ENCODE data around the gene ACAT2. TPM values are rescaled to one million over a fixed set of nuclear protein-coding genes. Genes with fewer than 3 reads are reported as not detected.
"Not testable (repeated sequence)": the region's sequence is repeated elsewhere in the genome, so short reads cannot be mapped to it uniquely, and the experiment has no call there.

ACAT2 gene
- total RNA-seq, 1 experiment from 2014 or later = 78.8 TPM

- H3K9me3 ChIP-seq (replicated peaks); H3K4me3 ChIP-seq; DNase-seq; H3K27me3 ChIP-seq; H3K36me3 ChIP-seq; H3K4me1 ChIP-seq; H3K27ac ChIP-seq: not testable (repeated sequence)
These were observed 62.8 kb downstream of the ACAT2 start for GRCh38 chr6:159824690-159825089.

DNA sequence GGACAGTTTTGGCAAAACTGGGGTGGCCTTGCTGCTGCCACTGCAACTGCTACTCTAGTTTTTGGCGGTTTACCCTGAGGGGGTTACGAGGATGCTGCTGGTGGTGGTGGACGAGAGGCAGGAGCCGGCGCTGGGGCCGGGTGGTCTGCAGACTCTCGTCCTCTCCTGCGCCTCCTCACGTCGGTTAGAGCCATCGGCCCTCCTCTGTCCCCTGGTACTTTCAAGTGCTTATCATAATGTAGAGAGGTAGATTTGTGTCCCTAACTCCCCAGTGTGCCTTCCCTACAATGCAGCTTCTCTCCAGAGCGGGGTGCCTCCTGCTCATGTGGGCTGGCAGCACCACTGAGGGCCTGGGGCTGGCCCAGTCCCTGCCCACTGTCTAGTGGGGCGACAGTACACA is 64.2 kb downstream of the ACAT2 start:
- no peaks in the 10 kb centered on the region for H3K36me3 ChIP-seq
- 0 out of 2 replicates have a peak, but pooled peaks cover 4% of the 10 kb centered on the region for H3K4me1 ChIP-seq
- no peak overlapping the region for H3K27ac ChIP-seq
- no peak overlapping the region for H3K4me3 ChIP-seq
- no peak for DNase-seq
- no peaks in the 10 kb centered on the region for H3K9me3 ChIP-seq (replicated peaks)
- peaks cover 4% of the 10 kb centered on the region for H3K27me3 ChIP-seq

DNA sequence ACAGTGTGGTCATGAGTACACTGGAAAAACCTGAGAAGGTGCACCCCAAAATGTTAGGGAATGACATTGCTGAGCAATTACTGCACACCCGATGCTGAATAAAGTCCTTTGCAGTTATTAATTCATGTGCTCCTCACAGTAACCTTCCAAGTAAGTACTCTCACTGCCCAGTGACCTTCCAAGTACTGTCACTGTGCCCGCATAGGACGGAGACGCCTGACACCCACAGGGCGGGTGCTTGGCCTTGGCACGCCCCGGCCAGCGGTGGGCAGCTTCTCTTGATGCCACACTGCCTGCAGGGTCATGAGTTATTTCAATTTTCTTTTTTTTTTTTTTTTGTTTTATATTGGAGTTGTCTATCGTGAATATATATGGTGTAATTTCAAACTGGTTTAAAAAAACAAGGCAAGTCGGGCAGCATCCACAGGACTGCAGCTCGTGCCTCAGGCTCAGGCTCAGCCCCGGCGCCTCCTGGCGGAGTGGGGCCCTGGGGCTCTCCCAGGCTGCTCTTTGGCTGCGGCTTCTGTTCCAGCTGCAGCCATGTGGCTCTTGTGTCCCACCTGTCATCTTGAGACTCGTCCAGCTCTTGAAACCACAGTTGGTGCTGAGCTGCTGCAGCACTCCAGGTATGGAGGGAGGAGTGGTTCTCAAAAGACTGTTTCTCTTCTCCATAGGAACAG is 65.3 kb downstream of the ACAT2 start:
- Histone ChIP-seq H3K36me3 (no peaks in the 10 kb centered on the region), H3K9me3 (replicated peaks) (no peaks in the 10 kb centered on the region), H3K4me1 (0 out of 2 replicates have a peak, but pooled peaks cover 4% of the 10 kb centered on the region), H3K27me3 (peaks cover 4% of the 10 kb centered on the region), H3K27ac (no peak overlapping the region), H3K4me3 (no peak overlapping the region)
- peak; percentile 49 to 72 for DNase-seq

DNA sequence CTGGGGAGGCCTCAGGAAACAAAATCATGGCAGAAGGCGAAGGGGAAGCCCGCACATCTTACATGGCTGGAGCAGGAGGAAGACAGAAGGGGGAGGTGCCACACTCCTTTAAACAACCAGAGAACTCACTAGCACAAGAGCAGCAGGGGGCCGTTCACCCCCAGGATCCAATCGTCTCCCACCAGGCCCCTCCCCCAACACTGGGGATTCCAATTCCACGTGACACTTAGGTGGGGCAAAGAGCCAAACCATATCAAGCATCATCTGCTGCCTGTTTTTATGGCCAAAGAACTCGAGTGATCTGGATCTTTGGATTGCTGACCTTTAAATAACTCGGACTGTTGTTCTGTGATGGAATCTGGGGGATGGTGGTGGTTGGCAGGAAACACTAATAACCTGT is 66.2 kb downstream of the ACAT2 start:
- Histone ChIP-seq H3K27ac (no peak overlapping the region), H3K9me3 (replicated peaks) (no peaks in the 10 kb centered on the region), H3K36me3 (no peaks in the 10 kb centered on the region), H3K27me3 (peaks cover 4% of the 10 kb centered on the region), H3K4me3 (no peak overlapping the region), H3K4me1 (0 out of 2 replicates have a peak, but pooled peaks cover 4% of the 10 kb centered on the region)
- peak in 1 of 2 experiments; percentile 40 for DNase-seq

Other genes starting within 250 kb of the ACAT2 start
- gene SOD2, start 68.8 kb upstream of the ACAT2 start, total RNA-seq (2014; rRNA removed; shearing (Covaris generic)) = 123 and 137 TPM in 2 replicates
- gene WTAP, start 34.5 kb upstream of the ACAT2 start, total RNA-seq (2014; rRNA removed; shearing (Covaris generic)) = 183 and 196 TPM in 2 replicates
- 519 and 538 TPM in 2 replicates for gene TCP1, start 27.6 kb downstream of the ACAT2 start, total RNA-seq (2014; rRNA removed; shearing (Covaris generic))
- gene MRPL18, start 28.4 kb downstream of the ACAT2 start, total RNA-seq (2014; rRNA removed; shearing (Covaris generic)) = 136 and 137 TPM in 2 replicates
- not detected in 2 replicates for gene PNLDC1, start 38.2 kb downstream of the ACAT2 start, total RNA-seq (2014; rRNA removed; shearing (Covaris generic))
- gene MAS1, start 128.9 kb downstream of the ACAT2 start, total RNA-seq (2014; rRNA removed; shearing (Covaris generic)) = 0.04 TPM in 1 of 2 replicates, not detected in the other
- 109 and 112 TPM in 2 replicates for gene IGF2R, start 207.0 kb downstream of the ACAT2 start, total RNA-seq (2014; rRNA removed; shearing (Covaris generic))

Data from SJCRH30 (cell line).